Spinal cord (tissue), 10 donors: ENCODE data around the gene IFI6. TPM values are rescaled to one million over a fixed set of nuclear protein-coding genes. Genes with fewer than 3 reads are reported as not detected.
A peak's percentile ranks its signal among the peaks of the same experiment; 100 is the strongest.
"Not testable (repeated sequence)": the region's sequence is repeated elsewhere in the genome, so short reads cannot be mapped to it uniquely, and the experiment has no call there.

Experiments
- DNase-seq, 6 donors: peaks; one replicate each; pipeline versions ENCODE4 v3.0.0 to v3.0.0-alpha.2; 2013 to 2015; ENCODE audit warnings: low spot score in 6 of 6, low read depth in 4 of 6
- H3K27ac ChIP-seq: one replicate; pipeline ENCODE4 v1.5.1; 2013; ENCODE audit warnings: low read depth, low read length, control low read depth
- H3K27me3 ChIP-seq: one replicate; pipeline ENCODE4 v1.6.1; 2013; ENCODE audit warnings: low read length; ENCODE audit not compliant: control insufficient read depth, insufficient read depth
- H3K36me3 ChIP-seq: one replicate; pipeline ENCODE4 v1.6.1; 2013; ENCODE audit warnings: low read length; ENCODE audit not compliant: control insufficient read depth, insufficient read depth
- H3K4me1 ChIP-seq: one replicate; pipeline ENCODE4 v1.6.1; 2013; ENCODE audit warnings: low read length; ENCODE audit not compliant: control insufficient read depth, insufficient read depth
- H3K4me3 ChIP-seq: one replicate; pipeline ENCODE4 v1.5.1; 2013; ENCODE audit warnings: low read depth, low read length, control low read depth
- H3K9me3 ChIP-seq: one replicate; pipeline ENCODE4 v1.6.1; 2013; ENCODE audit warnings: low read length; ENCODE audit not compliant: control insufficient read depth, insufficient read depth
- WGBS: methylation state at CpG from one replicate; pipeline ENCODE4 v1.1.5; 2013; ENCODE audit warnings: missing lambda C conversion rate; ENCODE audit not compliant: insufficient coverage; 5-methylcytosine and 5-hydroxymethylcytosine counted together
- polyA plus RNA-seq, 2 donors: library from polyadenylated mRNA; unstranded; fragments of 120-200 nt; gene quantifications; one replicate each; pipeline ENCODE4 v1.2.1, GENCODE V29; 2013; ENCODE audit not compliant: insufficient read length in 2 of 2
- total RNA-seq, 2 donors: library from RNA; depleted of rRNA in 1 of 2; stranded (reverse); fragments of 120-200 nt in 1 of 2; fragments of >200 nt in 1 of 2; gene quantifications; one replicate each; pipeline versions ENCODE4 v1.2.3 to v1.2.4, GENCODE V29; 2013 to 2014
- donor health status: healthy.

IFI6 gene
- total and polyA plus RNA-seq, 4 donors = 87.6 to 247 (median 115) TPM

DNA sequence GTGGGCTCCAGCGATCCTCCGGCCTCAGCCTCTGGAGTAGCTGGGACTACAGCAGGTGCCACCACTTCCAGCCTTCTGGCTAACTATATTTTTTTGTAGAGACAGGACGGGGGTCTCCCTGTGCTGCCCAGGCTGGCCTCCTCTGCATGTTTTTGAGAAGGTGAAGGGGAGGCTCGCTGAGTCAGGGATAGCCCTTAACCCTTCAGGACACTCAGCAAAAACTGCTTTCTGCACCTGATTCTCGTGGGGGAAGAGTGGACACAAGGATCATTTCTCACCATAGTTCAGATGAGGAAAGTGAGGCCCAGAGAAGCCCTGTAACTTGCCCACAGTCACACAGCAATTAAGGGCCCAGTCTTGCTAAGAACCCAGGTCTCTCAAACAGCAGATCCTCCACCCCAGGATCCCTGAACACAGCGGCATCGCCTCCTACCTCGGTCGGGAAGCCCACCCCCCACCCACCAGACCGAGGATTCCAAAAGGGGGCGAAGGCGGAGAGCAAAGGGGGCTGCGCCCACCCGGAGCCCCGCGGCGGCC, 38.3 kb downstream of the IFI6 start:
- no peaks in the 10 kb centered on the region for H3K9me3 ChIP-seq
- H3K36me3 ChIP-seq = no peaks in the 10 kb centered on the region
- no peak overlapping the region for H3K27ac ChIP-seq
- 4% methylated on average over 11 of the region's 17 CpGs for WGBS
- H3K4me1 ChIP-seq = peaks cover 29% of the 10 kb centered on the region
- DNase-seq = no peak
- H3K27me3 ChIP-seq = peaks cover 34% of the 10 kb centered on the region
- H3K4me3 ChIP-seq = no peak overlapping the region

DNA sequence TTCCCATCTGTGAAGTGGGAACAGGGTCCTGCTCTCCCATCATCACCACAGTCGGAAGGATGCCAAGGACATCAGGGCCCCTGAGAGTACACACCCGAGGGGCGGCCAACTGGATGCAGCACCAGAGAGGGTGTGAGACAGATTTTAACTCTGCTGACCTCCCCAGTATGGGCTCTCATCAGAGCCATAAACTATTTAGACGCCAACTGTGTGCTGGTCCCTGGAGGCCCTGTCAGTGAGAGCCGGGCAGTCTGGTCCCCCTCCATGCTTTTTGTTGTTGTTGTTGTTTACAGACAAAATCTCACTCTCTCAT, 38.7 kb downstream of the IFI6 start:
- Histone ChIP-seq H3K27me3 (peaks cover 34% of the 10 kb centered on the region), H3K4me3 (no peak overlapping the region)

GRCh38 chr1:27632387-27633297, 39.4 kb downstream of the IFI6 start:
- Histone ChIP-seq H3K4me3 (no peak overlapping the region), H3K36me3 (no peaks in the 10 kb centered on the region), H3K4me1 (peaks cover 32% of the 10 kb centered on the region), H3K27me3 (peaks cover 34% of the 10 kb centered on the region), H3K27ac (no peak overlapping the region), H3K9me3 (no peaks in the 10 kb centered on the region)
- 81% methylated on average over 7 of the region's 14 CpGs for WGBS
- DNase-seq = no peak

More for the DNA sequence above, 38.7 kb downstream of the IFI6 start:
- H3K36me3 ChIP-seq = no peaks in the 10 kb centered on the region
- 100% methylated on average over 1 of the region's 5 CpGs for WGBS
- no peak overlapping the region for H3K27ac ChIP-seq
- peaks cover 32% of the 10 kb centered on the region for H3K4me1 ChIP-seq
- DNase-seq = no peak
- H3K9me3 ChIP-seq = no peaks in the 10 kb centered on the region

- Histone ChIP-seq H3K36me3 (no peaks in the 10 kb centered on the region), H3K4me1 (peaks cover 32% of the 10 kb centered on the region), H3K9me3 (no peaks in the 10 kb centered on the region), H3K27ac (peak overlapping the region; percentile 63), H3K27me3 (peaks cover 34% of the 10 kb centered on the region), H3K4me3 (no peak overlapping the region)
- no peak for DNase-seq
- WGBS = 76% methylated on average over 4 of the region's 5 CpGs
Measured at GRCh38 chr1:27630859-27631491, 41.0 kb downstream of the IFI6 start.

DNA sequence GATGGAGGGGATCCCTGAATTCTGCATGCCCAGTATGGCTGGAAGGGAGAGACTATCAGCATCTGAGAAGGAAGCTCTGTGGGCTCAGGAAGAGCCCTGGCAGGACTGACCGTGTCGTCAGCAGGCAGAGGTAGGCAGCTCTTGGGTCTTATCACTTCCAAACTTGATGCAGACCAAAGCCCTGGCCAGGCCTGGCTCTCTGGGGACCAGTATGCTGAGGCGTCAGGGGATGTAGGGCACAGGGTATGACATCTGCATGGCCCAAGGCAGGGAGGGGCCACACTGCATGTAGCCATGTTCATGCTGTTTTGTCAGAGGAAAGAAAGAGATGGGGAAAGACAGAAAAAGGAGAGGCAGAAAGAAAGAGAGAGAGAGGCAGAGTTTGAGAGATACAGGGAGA, 43.3 kb downstream of the IFI6 start:
- 67% methylated on average over 3 of the region's 3 CpGs for WGBS
- Histone ChIP-seq H3K27ac (no peak overlapping the region), H3K4me1 (peaks cover 27% of the 10 kb centered on the region), H3K27me3 (peaks cover 13% of the 10 kb centered on the region), H3K4me3 (no peak overlapping the region), H3K36me3 (no peaks in the 10 kb centered on the region), H3K9me3 (no peaks in the 10 kb centered on the region)
- no peak for DNase-seq

- not testable (repeated sequence) for H3K4me3 ChIP-seq, H3K36me3 ChIP-seq, H3K27me3 ChIP-seq, H3K27ac ChIP-seq, H3K9me3 ChIP-seq, DNase-seq
- peaks cover 18% of the 10 kb centered on the region for H3K4me1 ChIP-seq
- 89% methylated on average over 4 of the region's 4 CpGs for WGBS
Measured at GRCh38 chr1:27627733-27628132, 44.3 kb downstream of the IFI6 start.

DNA sequence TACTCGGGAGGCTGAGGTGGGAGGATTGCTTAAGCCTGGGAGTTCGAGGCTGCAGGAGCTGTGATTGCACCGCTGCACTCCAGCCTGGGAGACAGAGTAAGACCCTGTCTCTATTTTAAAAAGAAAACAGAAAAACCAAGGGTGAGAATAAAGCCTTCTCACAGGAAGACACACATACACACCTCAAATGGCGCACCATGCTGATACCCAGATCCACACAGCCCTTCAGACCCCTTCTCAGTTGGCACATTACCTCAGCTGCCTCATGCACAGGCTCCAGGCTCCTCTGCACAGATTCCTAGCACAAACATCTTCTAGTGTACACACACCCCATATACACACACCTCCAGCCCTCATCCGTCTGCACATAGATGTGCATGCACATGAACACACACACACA, 44.9 kb downstream of the IFI6 start:
- H3K4me1 ChIP-seq = peaks cover 16% of the 10 kb centered on the region
- WGBS = 93% methylated on average over 2 of the region's 5 CpGs
- H3K27ac ChIP-seq = no peak overlapping the region

DNA sequence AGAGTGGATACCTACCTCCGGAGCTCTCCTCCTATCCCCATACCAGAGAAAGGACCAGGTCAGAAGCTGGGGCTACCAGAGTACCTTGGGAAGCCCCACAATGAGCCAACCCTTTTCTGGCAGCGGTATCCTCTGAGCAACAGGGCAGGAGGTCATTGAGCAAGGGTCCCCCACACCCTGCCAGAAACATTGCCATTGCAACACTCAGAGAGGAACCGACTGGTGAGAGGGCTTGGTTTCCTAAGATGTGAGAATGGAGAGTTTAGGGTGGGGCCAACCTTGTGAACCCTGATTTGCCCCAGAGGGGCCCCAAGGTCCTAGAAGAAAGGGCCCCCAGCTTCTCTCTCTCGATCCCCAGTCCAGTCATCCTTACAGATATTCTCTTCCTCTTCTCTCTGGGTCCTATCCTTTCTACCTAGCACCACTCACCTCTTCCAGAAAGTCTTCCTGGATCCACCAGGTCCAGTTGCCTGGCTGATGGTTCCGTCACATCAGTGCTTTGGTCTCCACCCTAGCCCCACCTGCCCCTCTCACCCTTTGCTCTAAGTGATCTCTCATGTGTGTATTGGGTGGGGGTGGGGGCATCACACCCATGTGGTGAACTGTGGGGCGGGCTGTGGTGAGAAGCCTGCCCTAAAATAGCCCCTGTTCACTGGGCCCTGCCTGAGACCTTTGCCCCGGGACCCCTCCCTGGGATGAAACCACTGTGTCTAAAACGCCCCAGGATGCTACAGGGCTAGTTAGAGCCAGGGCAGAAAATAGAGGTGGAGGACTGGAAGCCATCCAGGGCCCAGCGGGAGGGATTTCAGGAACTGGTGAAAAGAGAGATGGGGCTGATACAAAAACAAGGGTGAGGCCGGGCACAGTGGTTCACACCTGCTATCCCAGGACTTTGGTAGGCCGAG, 45.7 kb downstream of the IFI6 start:
- Histone ChIP-seq H3K27me3 (no peaks in the 10 kb centered on the region), H3K27ac (no peak overlapping the region), H3K9me3 (no peaks in the 10 kb centered on the region), H3K4me3 (no peak overlapping the region), H3K4me1 (peaks cover 12% of the 10 kb centered on the region), H3K36me3 (no peaks in the 10 kb centered on the region)
- 76% methylated on average over 8 of the region's 11 CpGs for WGBS
- no peak for DNase-seq

More for the DNA sequence above, 44.9 kb downstream of the IFI6 start:
- Histone ChIP-seq H3K27me3 (peaks cover 2% of the 10 kb centered on the region), H3K9me3 (no peaks in the 10 kb centered on the region), H3K36me3 (no peaks in the 10 kb centered on the region), H3K4me3 (no peak overlapping the region)
- no peak for DNase-seq

GRCh38 chr1:27624467-27625178, 47.4 kb downstream of the IFI6 start:
- 59% methylated on average over 4 of the region's 7 CpGs for WGBS
- Histone ChIP-seq H3K4me3 (no peak overlapping the region), H3K4me1 (peaks cover 12% of the 10 kb centered on the region), H3K27me3 (no peaks in the 10 kb centered on the region), H3K36me3 (no peaks in the 10 kb centered on the region), H3K27ac (no peak overlapping the region), H3K9me3 (no peaks in the 10 kb centered on the region)
- peak in 2 of 6 donors; percentile 57 to 76 for DNase-seq
